HepG2 (cell line): ENCODE measurements around the gene MRAP. TPM values are rescaled to one million over a fixed set of nuclear protein-coding genes. Genes with fewer than 3 reads are reported as not detected.

Source experiments
- ATF2 ChIP-seq: sonication (generic); formaldehyde crosslinking; IDR thresholded peaks from 2 replicates; pipeline ENCODE4 v1.4.0; 2020; ENCODE audit warnings: missing genetic modification reagents
- GATA4 ChIP-seq: sonication (generic); IDR thresholded peaks from 2 replicates; pipeline ENCODE4 v1.6.1; 2016; ENCODE audit warnings: antibody characterized with exemption, low read depth, borderline replicate concordance
- IRF2 ChIP-seq: IDR thresholded peaks from 2 replicates; pipeline ENCODE4 v1.6.1; 2018; ENCODE audit warnings: missing genetic modification reagents, missing compliant biosample characterization
- ISX ChIP-seq: sonication (generic); formaldehyde crosslinking; conservative IDR thresholded peaks from 2 replicates; pipeline ENCODE4 v1.5.0; 2020; ENCODE audit warnings: missing genetic modification reagents
- JUNB ChIP-seq: sonication (generic); formaldehyde crosslinking; IDR thresholded peaks from 2 replicates; pipeline ENCODE4 v1.8.0; 2022; ENCODE audit warnings: missing genetic modification reagents, mild to moderate bottlenecking, borderline replicate concordance
- KDM5B ChIP-seq: sonication (generic); formaldehyde crosslinking; IDR thresholded peaks from 2 replicates; pipeline ENCODE4 v1.4.0; 2020; ENCODE audit warnings: missing genetic modification reagents, mild to moderate bottlenecking, borderline replicate concordance
- NFAT5 ChIP-seq: sonication (generic); formaldehyde crosslinking; IDR thresholded peaks from 2 replicates; pipeline ENCODE4 v1.4.0; 2020; ENCODE audit warnings: missing genetic modification reagents
- NFIB ChIP-seq: sonication (generic); formaldehyde crosslinking; IDR thresholded peaks from 2 replicates; pipeline ENCODE4 v1.9.0; 2021; ENCODE audit warnings: missing genetic modification reagents, mild to moderate bottlenecking, borderline replicate concordance
- POLR2A ChIP-seq, 2 experiments: IDR thresholded peaks; 2 replicates each; pipeline ENCODE4 v1.6.1; 2011; ENCODE audit warnings: low read depth in 2 of 2, low read length in 2 of 2, mild to moderate bottlenecking in 1 of 2, moderate library complexity in 1 of 2; ENCODE audit not compliant: insufficient read depth in 1 of 2
- POLR2G ChIP-seq: fragments of 200-400 bp; formaldehyde crosslinking; IDR thresholded peaks from 2 replicates; pipeline ENCODE4 v1.6.1; 2018; ENCODE audit warnings: mild to moderate bottlenecking, low read depth, low read length, moderate library complexity
- RXRB ChIP-seq: IDR thresholded peaks from 2 replicates; pipeline ENCODE4 v1.6.1; 2016; ENCODE audit warnings: borderline replicate concordance, missing genetic modification reagents, missing compliant biosample characterization
- STAG1 ChIP-seq: sonication (generic); formaldehyde crosslinking; IDR thresholded peaks from 2 replicates; pipeline ENCODE4 v1.4.0; 2020; ENCODE audit warnings: missing genetic modification reagents
- ZNF207 ChIP-seq: fragments of 450-650 bp; IDR thresholded peaks from 2 replicates; pipeline ENCODE4 v1.6.1; 2016; ENCODE audit warnings: antibody characterized with exemption, borderline replicate concordance
- ZNF337 ChIP-seq: sonication (generic); formaldehyde crosslinking; IDR thresholded peaks from 2 replicates; pipeline ENCODE4 v1.5.1; 2020; ENCODE audit warnings: missing genetic modification reagents, low read depth, mild to moderate bottlenecking, borderline replicate concordance
- ZNF644 ChIP-seq: IDR thresholded peaks from 2 replicates; pipeline ENCODE4 v1.6.1; 2016; ENCODE audit warnings: low read depth
- ZNF777 ChIP-seq: sonication (generic); formaldehyde crosslinking; IDR thresholded peaks from 2 replicates; pipeline ENCODE4 v1.4.0; 2020; ENCODE audit warnings: missing genetic modification reagents
- ZNF816 ChIP-seq: sonication (generic); formaldehyde crosslinking; IDR thresholded peaks from 2 replicates; pipeline ENCODE4 v1.8.0; 2022; ENCODE audit warnings: missing genetic modification reagents, mild to moderate bottlenecking, borderline replicate concordance
- polyA plus RNA-seq, 8 experiments: library from polyadenylated mRNA; depleted of rRNA in 3 of 8; stranded (reverse) in 7 of 8; unstranded in 1 of 8; fragments of >200 nt; fragmentation: Illumina TruSeq in 4 of 8; extraction: Trizol in 4 of 8; gene quantifications; 2 replicates each; pipeline versions ENCODE4 v1.2.1 to v1.2.3, GENCODE V29; 2011 to 2016; ENCODE audit warnings: low read depth in 4 of 8, missing spikeins in 1 of 8, mixed read lengths in 1 of 8; ENCODE audit not compliant: insufficient read depth in 1 of 8
- total RNA-seq, 5 experiments: library from RNA; depleted of rRNA; stranded (reverse); fragments of >200 nt; fragmentation: Illumina TruSeq; extraction: Trizol; gene quantifications; 2 replicates each; pipeline ENCODE4 v1.2.3, GENCODE V29; 2016; ENCODE audit warnings: low read depth in 1 of 5
- TF ChIP-seq, protein P1 (sequence below): sonication (generic); formaldehyde crosslinking; IDR thresholded peaks from 2 replicates; pipeline ENCODE4 v1.4.0; 2020; ENCODE audit warnings: mild to moderate bottlenecking, missing genetic modification reagents
- TF ChIP-seq, protein P2 (sequence below): sonication (generic); formaldehyde crosslinking; IDR thresholded peaks from 2 replicates; pipeline ENCODE4 v1.4.0; 2020; ENCODE audit warnings: low read depth, mild to moderate bottlenecking, missing genetic modification reagents
- TF ChIP-seq, protein P3 (sequence below): sonication (generic); formaldehyde crosslinking; conservative IDR thresholded peaks from 2 replicates; pipeline ENCODE4 v1.8.0; 2022; ENCODE audit warnings: mild to moderate bottlenecking, moderate library complexity, missing genetic modification reagents

Gene MRAP
- total and polyA plus RNA-seq, 2 of the 13 experiments (the other 11 are each of a cell fraction or from before 2014, with no cell fraction given) = 0.46 to 1.2 TPM

GRCh38 chr21:32276671-32277070 is 22.0 kb upstream of the MRAP start (continued):
- TF ChIP-seq NFAT5 (CRISPR knock-in tag) = no peak
- no peak for TF ChIP-seq IRF2
- TF ChIP-seq POLR2G = no peak
- TF ChIP-seq KDM5B (CRISPR knock-in tag) = no peak
- no peak for TF ChIP-seq ZNF337 (CRISPR knock-in tag)
- no peak for TF ChIP-seq POLR2A (IDR thresholded peaks at IDR 0.05; ENCODE audit: insufficient read depth in 1 of 2, low read depth in 2 of 2, low read length in 2 of 2)
- no peak for TF ChIP-seq ZNF777 (CRISPR knock-in tag)
- TF ChIP-seq ZNF816 (CRISPR knock-in tag) = no peak
- TF ChIP-seq, protein P1, sequence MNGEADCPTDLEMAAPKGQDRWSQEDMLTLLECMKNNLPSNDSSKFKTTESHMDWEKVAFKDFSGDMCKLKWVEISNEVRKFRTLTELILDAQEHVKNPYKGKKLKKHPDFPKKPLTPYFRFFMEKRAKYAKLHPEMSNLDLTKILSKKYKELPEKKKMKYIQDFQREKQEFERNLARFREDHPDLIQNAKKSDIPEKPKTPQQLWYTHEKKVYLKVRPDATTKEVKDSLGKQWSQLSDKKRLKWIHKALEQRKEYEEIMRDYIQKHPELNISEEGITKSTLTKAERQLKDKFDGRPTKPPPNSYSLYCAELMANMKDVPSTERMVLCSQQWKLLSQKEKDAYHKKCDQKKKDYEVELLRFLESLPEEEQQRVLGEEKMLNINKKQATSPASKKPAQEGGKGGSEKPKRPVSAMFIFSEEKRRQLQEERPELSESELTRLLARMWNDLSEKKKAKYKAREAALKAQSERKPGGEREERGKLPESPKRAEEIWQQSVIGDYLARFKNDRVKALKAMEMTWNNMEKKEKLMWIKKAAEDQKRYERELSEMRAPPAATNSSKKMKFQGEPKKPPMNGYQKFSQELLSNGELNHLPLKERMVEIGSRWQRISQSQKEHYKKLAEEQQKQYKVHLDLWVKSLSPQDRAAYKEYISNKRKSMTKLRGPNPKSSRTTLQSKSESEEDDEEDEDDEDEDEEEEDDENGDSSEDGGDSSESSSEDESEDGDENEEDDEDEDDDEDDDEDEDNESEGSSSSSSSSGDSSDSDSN (CRISPR knock-in tag) = no peak
- TF ChIP-seq ATF2 = no peak
- no peak for TF ChIP-seq STAG1
- TF ChIP-seq, protein P2, sequence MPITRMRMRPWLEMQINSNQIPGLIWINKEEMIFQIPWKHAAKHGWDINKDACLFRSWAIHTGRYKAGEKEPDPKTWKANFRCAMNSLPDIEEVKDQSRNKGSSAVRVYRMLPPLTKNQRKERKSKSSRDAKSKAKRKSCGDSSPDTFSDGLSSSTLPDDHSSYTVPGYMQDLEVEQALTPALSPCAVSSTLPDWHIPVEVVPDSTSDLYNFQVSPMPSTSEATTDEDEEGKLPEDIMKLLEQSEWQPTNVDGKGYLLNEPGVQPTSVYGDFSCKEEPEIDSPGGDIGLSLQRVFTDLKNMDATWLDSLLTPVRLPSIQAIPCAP (CRISPR knock-in tag) = no peak
- no peak for TF ChIP-seq GATA4
- TF ChIP-seq NFIB (CRISPR knock-in tag) = no peak
- no peak for TF ChIP-seq JUNB (CRISPR knock-in tag)
- no peak for TF ChIP-seq RXRB (CRISPR knock-in tag)
- no peak for TF ChIP-seq ISX (CRISPR knock-in tag)
- TF ChIP-seq ZNF207 = no peak
- no peak for TF ChIP-seq ZNF644 (CRISPR knock-in tag)
- TF ChIP-seq, protein P3, sequence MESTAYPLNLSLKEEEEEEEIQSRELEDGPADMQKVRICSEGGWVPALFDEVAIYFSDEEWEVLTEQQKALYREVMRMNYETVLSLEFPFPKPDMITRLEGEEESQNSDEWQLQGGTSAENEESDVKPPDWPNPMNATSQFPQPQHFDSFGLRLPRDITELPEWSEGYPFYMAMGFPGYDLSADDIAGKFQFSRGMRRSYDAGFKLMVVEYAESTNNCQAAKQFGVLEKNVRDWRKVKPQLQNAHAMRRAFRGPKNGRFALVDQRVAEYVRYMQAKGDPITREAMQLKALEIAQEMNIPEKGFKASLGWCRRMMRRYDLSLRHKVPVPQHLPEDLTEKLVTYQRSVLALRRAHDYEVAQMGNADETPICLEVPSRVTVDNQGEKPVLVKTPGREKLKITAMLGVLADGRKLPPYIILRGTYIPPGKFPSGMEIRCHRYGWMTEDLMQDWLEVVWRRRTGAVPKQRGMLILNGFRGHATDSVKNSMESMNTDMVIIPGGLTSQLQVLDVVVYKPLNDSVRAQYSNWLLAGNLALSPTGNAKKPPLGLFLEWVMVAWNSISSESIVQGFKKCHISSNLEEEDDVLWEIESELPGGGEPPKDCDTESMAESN (CRISPR knock-in tag) = no peak
